H1 (cell line): ENCODE data around the gene TRIM10. TPM values are rescaled to one million over a fixed set of nuclear protein-coding genes. Genes with fewer than 3 reads are reported as not detected.

Experiments
- CTCF ChIA-PET: fragments of 300-600 bp; sonication (Branson Sonifier 250); formaldehyde crosslinking; loops from one replicate; lab custom pipeline; 2021; ENCODE audit not compliant: partially characterized antibody; lab: Charles Lee
- POLR2A ChIA-PET: fragments of 300-600 bp; sonication (Branson Sonifier 250); formaldehyde crosslinking; loops from one replicate; lab custom pipeline; 2021; ENCODE audit warnings: inconsistent platforms; ENCODE audit not compliant: partially characterized antibody; lab: Charles Lee
- DNase-seq, 2 experiments: peaks; one replicate each; pipeline versions ENCODE4 v3.0.0 to v3.0.0-alpha.2; 2010 to 2022; ENCODE audit warnings: low spot score in 2 of 2, low read depth in 1 of 2, mixed read lengths in 1 of 2
- FAIRE-seq: peaks from 2 replicates; lab custom pipeline; 2011; peaks lifted over from hg19 to GRCh38; lab: Jason Lieb, UNC
- H2AFZ ChIP-seq: 2 replicates; pipeline ENCODE4 v1.8.1; 2012; ENCODE audit warnings: low read length, inconsistent platforms
- H2AK5ac ChIP-seq: 2 replicates; pipeline ENCODE4 v1.6.1; 2013; ENCODE audit warnings: low read depth, low read length
- H2BK120ac ChIP-seq: replicated peaks from 2 replicates; pipeline ENCODE3; 2013; ENCODE audit warnings: low read depth, low read length, inconsistent platforms
- H2BK12ac ChIP-seq: 2 replicates; pipeline ENCODE4 v1.6.1; 2013; ENCODE audit warnings: low read depth, low read length
- H2BK15ac ChIP-seq: 2 replicates; pipeline ENCODE4 v1.6.1; 2013; ENCODE audit warnings: low read length
- H2BK20ac ChIP-seq: 2 replicates; pipeline ENCODE4 v1.6.1; 2013; ENCODE audit warnings: low read length
- H2BK5ac ChIP-seq: 2 replicates; pipeline ENCODE4 v1.6.1; 2013; ENCODE audit warnings: low read depth, low read length
- H3K14ac ChIP-seq: 2 replicates; pipeline ENCODE4 v1.6.1; 2013; ENCODE audit warnings: inconsistent platforms; ENCODE audit not compliant: insufficient read length
- H3K18ac ChIP-seq: 2 replicates; pipeline ENCODE4 v1.6.1; 2013; ENCODE audit warnings: low read length; ENCODE audit errors: extremely low read depth
- H3K23ac ChIP-seq: 2 replicates; pipeline ENCODE4 v1.6.1; 2013; ENCODE audit warnings: inconsistent platforms; ENCODE audit not compliant: insufficient read length
- H3K23me2 ChIP-seq: 2 replicates; pipeline ENCODE4 v1.6.1; 2013; ENCODE audit warnings: low read depth, low read length
- H3K27ac ChIP-seq: 2 replicates; pipeline ENCODE4 v1.6.1; 2011; ENCODE audit warnings: low read depth, low read length, inconsistent platforms
- H3K27me3 ChIP-seq, 4 experiments: replicated peaks in 1 of 4; 1 replicate in 1 of 4; 2 replicates in 3 of 4; pipeline versions ENCODE4 v1.6.1 to v1.8.1; 2011 to 2013; ENCODE audit warnings: low read length in 3 of 4, mild to moderate bottlenecking in 3 of 4, inconsistent platforms in 2 of 4, mixed read lengths in 2 of 4, moderate library complexity in 1 of 4; ENCODE audit not compliant: control insufficient read depth in 3 of 4, insufficient read depth in 3 of 4; ENCODE audit errors: extremely low read depth in 1 of 4
- H3K36me3 ChIP-seq, 4 experiments: 2 replicates each; pipeline versions ENCODE4 v1.6.1 to v1.8.1; 2011 to 2013; ENCODE audit warnings: mild to moderate bottlenecking in 4 of 4, low read length in 3 of 4, moderate library complexity in 2 of 4, control low read depth in 1 of 4, inconsistent platforms in 1 of 4; ENCODE audit not compliant: insufficient read depth in 4 of 4, control insufficient read depth in 2 of 4
- H3K4ac ChIP-seq: replicated peaks from 2 replicates; pipeline ENCODE3; 2013; ENCODE audit warnings: low read length, low read depth, mixed read lengths, inconsistent platforms; ENCODE audit not compliant: insufficient read length
- H3K4me1 ChIP-seq, 4 experiments: replicated peaks in 1 of 4; 1 replicate in 1 of 4; 2 replicates in 3 of 4; pipeline versions ENCODE4 v1.6.1 to v1.8.1; 2011 to 2013; ENCODE audit warnings: low read length in 3 of 4, inconsistent platforms in 2 of 4, mixed read lengths in 1 of 4; ENCODE audit not compliant: insufficient read depth in 4 of 4, control insufficient read depth in 3 of 4
- H3K4me2 ChIP-seq, 2 experiments: 2 replicates each; pipeline versions ENCODE4 v1.6.1 to v1.8.1; 2011 to 2013; ENCODE audit warnings: low read depth in 2 of 2, low read length in 2 of 2, control low read depth in 1 of 2, inconsistent platforms in 1 of 2, mild to moderate bottlenecking in 1 of 2; ENCODE audit not compliant: insufficient read depth in 1 of 2
- H3K4me3 ChIP-seq, 4 experiments: fragments of 200-600, 300-600 bp in 1 of 4; sonication (generic), shearing (Covaris generic), sonication (Bioruptor Twin) in 1 of 4; 2 replicates each; pipeline versions ENCODE4 v1.5.1 to v1.8.1; 2011 to 2016; ENCODE audit warnings: low read length in 4 of 4, low read depth in 3 of 4, control low read depth in 2 of 4, inconsistent platforms in 2 of 4, mild to moderate bottlenecking in 2 of 4, mixed read lengths in 1 of 4, moderate library complexity in 1 of 4; ENCODE audit not compliant: insufficient read depth in 2 of 4; ENCODE audit errors: extremely low read depth in 1 of 4
- H3K56ac ChIP-seq: replicated peaks from 2 replicates; pipeline ENCODE3; 2013; ENCODE audit warnings: low read depth, mild to moderate bottlenecking, mixed read lengths, low read length, inconsistent platforms; ENCODE audit not compliant: insufficient read length
- H3K79me1 ChIP-seq: 2 replicates; pipeline ENCODE4 v1.6.1; 2013; ENCODE audit warnings: low read depth, low read length, control low read depth
- H3K79me2 ChIP-seq, 2 experiments: 2 replicates each; pipeline versions ENCODE4 v1.6.1 to v1.8.1; 2012 to 2013; ENCODE audit warnings: low read length in 2 of 2, mild to moderate bottlenecking in 2 of 2, inconsistent platforms in 1 of 2; ENCODE audit not compliant: insufficient read depth in 2 of 2, control insufficient read depth in 1 of 2
- H3K9ac ChIP-seq, 4 experiments: replicated peaks in 1 of 4; 1 replicate in 1 of 4; 2 replicates in 3 of 4; pipeline versions ENCODE4 v1.6.1 to v1.8.1; 2011 to 2013; ENCODE audit warnings: low read depth in 3 of 4, low read length in 3 of 4, control low read depth in 2 of 4, mild to moderate bottlenecking in 2 of 4, moderate library complexity in 2 of 4, inconsistent platforms in 1 of 4; ENCODE audit errors: extremely low read depth in 1 of 4
- H3K9me3 ChIP-seq, 2 experiments: 2 replicates each; pipeline versions ENCODE4 v1.6.1 to v1.8.1; 2012 to 2013; ENCODE audit warnings: mild to moderate bottlenecking in 2 of 2, moderate library complexity in 2 of 2, control low read depth in 1 of 2, inconsistent platforms in 1 of 2, low read depth in 1 of 2, low read length in 1 of 2, mixed read lengths in 1 of 2; ENCODE audit not compliant: insufficient read depth in 2 of 2
- H4K20me1 ChIP-seq, 2 experiments: replicated peaks in 1 of 2; 2 replicates each; pipeline versions ENCODE3 to v1.8.1; 2011 to 2013; ENCODE audit warnings: inconsistent platforms in 2 of 2, low read length in 2 of 2, mild to moderate bottlenecking in 1 of 2; ENCODE audit not compliant: insufficient read depth in 2 of 2, control insufficient read depth in 1 of 2
- H4K5ac ChIP-seq: 2 replicates; pipeline ENCODE4 v1.6.1; 2013; ENCODE audit warnings: low read length, low read depth, mixed read lengths, inconsistent platforms; ENCODE audit not compliant: insufficient read length
- H4K8ac ChIP-seq: 2 replicates; pipeline ENCODE4 v1.8.0; 2013; ENCODE audit warnings: mild to moderate bottlenecking, moderate library complexity, low read length, inconsistent platforms; ENCODE audit not compliant: insufficient read depth; ENCODE audit errors: extremely low read depth
- H4K91ac ChIP-seq: replicated peaks from 2 replicates; pipeline ENCODE3; 2013; ENCODE audit warnings: low read length, mixed read lengths, inconsistent platforms; ENCODE audit not compliant: insufficient read length
- CEBPB ChIP-seq: IDR thresholded peaks from 2 replicates; pipeline ENCODE4 v1.6.1; 2012; ENCODE audit warnings: low read depth, low read length
- GABPA ChIP-seq: IDR thresholded peaks from 2 replicates; pipeline ENCODE4 v1.6.1; 2011; ENCODE audit warnings: mild to moderate bottlenecking, low read length, moderate library complexity, borderline replicate concordance; ENCODE audit not compliant: insufficient read depth
- WGBS, 2 experiments: shearing (Covaris generic) in 1 of 2; methylation state at CpG; one replicate each; pipeline versions ENCODE4 v1.1.6 to v1.1.7; 2013 to 2015; ENCODE audit warnings: low lambda C conversion rate in 2 of 2, mixed read lengths in 2 of 2, inconsistent platforms in 1 of 2, low coverage in 1 of 2, missing lambda C conversion rate in 1 of 2; ENCODE audit not compliant: insufficient replicate concordance in 2 of 2, insufficient coverage in 1 of 2, insufficient read length in 1 of 2; ENCODE audit errors: extremely low coverage in 1 of 2, missing lambda C conversion rate in 1 of 2; 5-methylcytosine and 5-hydroxymethylcytosine counted together
- polyA plus RNA-seq, 7 experiments: library from polyadenylated mRNA; depleted of rRNA in 3 of 7; stranded (reverse) in 5 of 7; unstranded in 2 of 7; fragments of >200 nt in 5 of 7; fragments of 200-250 nt in 2 of 7; gene quantifications; 1 replicate in 5 of 7; 2 replicates in 1 of 7; 4 replicates in 1 of 7; pipeline versions ENCODE4 v1.2.1 to v1.2.3, GENCODE V29; 2011 to 2013; ENCODE audit warnings: missing spikeins in 2 of 7, mixed read lengths in 2 of 7
- total RNA-seq: library from RNA; stranded (reverse); fragmentation: NEBNext Ultra II Directional; extraction: Animal tissue kit (Norgen Biotek cat#: 25700); gene quantifications from 2 replicates; pipeline ENCODE4 v1.2.1, GENCODE V29; 2021

TRIM10 gene
- total and polyA plus RNA-seq, 2 of the 8 experiments (the other 6 are each of a cell fraction or from before 2014, with no cell fraction given), result 0.06 TPM; not detected in 1

DNA sequence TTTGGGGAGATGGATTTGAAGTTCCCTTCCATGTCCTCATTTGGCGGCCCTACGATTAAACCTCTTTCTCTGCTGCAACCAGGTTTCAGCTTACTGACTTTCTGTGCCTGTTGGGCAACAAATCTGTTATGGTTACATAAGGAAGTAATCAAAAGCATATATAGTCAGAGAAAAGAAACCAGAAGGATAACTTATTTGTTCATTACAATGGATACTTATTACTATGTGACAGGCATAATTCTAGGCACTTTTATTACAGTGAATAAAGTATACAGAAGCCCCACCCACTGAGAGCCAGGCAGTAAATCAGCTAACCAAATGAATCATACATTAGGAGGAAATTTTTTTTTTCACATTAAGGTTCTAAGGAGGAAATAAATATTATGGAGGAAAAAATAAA lies 38.5 kb downstream of the TRIM10 start:
- POLR2A ChIA-PET, result interaction anchor here (1.4 kb wide), 1 partner anchor 27 kb away, joined by 3 read pairs; no protein-coding TSS in a partner anchor
- Histone ChIP-seq H4K20me1 (no peaks in the 10 kb centered on the region), H2BK20ac (no peak overlapping the region), H2BK12ac (no peak overlapping the region), H3K4me3 (no peak overlapping the region), H2BK5ac (no peak overlapping the region), H3K79me2 (no peaks in the 10 kb centered on the region), H2BK120ac (no peak overlapping the region), H3K27me3 (peaks cover 6 to 21% (median 20%) of the 10 kb centered on the region in 4 experiments), H3K79me1 (no peaks in the 10 kb centered on the region), H3K9ac (no peak overlapping the region), H3K36me3 (no peaks in the 10 kb centered on the region), H3K18ac (no peak overlapping the region), H3K56ac (no peak overlapping the region), H3K27ac (no peak overlapping the region), H3K4me2 (no peak overlapping the region), H3K14ac (no peak overlapping the region), H3K23me2 (peaks cover 4% of the 10 kb centered on the region; the same call in 1 of the 2 replicates), H4K8ac (no peak overlapping the region), H2AK5ac (no peak overlapping the region), H2AFZ (no peak overlapping the region), H2BK15ac (no peak overlapping the region), H3K4me1 (no peaks in the 10 kb centered on the region; a peak in 3 of 7 replicates), H3K23ac (no peak overlapping the region), H3K4ac (no peak overlapping the region), H4K91ac (no peak overlapping the region), H3K9me3 (no peaks in the 10 kb centered on the region), H4K5ac (no peak overlapping the region)
- TF ChIP-seq GABPA (no peak), CEBPB (no peak)
- CTCF ChIA-PET, result interaction anchor here (2.6 to 7.2 kb wide), 2 partner anchors 9 to 18 kb away, joined by 15 to 87 read pairs; no protein-coding TSS in a partner anchor
- FAIRE-seq (no peak), DNase-seq (no peak)
- WGBS, 2 experiments, result 65% methylated on average over 2 of the region's 2 CpGs; no CpG with 5 or more reads in 1 of the 2 experiments
